NCI-H2196 (cell line): ENCODE data around the gene ANO8.
"Not testable (repeated sequence)": the region's sequence is repeated elsewhere in the genome, so short reads cannot be mapped to it uniquely, and the experiment has no call there.

Source experiments
- DNase-seq: peaks from one replicate; lab custom pipeline; 2025; ENCODE audit not compliant: unreplicated experiment; lab: John Stamatoyannopoulos, UW

ANO8 gene

DNA sequence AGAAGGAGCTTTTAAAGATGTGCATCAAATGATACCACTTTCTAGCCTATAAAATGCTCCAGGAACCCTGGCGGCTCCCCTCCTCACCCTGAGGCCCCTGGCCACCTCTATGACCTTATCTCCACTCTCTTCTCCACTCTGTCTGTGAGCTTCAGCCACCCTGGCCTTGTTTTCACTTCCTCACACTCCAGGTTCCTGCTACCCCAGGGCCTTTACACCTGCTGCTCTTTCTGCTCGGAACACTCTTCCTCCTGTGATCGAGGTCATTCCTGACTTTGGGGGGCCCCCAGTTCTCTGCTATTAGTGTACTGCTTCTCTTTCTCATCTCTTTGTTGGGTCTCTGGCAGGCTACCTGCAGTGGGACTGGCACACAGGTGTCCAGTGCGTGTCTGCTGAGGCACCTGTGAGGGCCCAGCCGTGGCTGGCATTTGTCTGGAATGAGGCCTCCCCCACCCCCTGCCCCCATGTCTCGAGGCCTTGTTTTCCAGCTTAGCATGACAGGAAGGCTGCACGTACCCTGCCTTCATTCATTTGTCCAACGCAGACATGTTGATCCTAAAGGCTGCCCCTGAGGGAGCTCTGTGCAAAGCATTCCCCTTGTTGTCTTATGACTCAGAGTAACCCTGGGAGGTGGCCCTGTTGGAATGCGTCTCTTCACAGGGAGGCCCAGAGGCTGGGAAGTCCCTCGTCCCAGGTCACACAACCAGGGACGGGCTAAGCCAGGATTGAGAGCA is 23.0 kb downstream of the ANO8 start:
- no peak for DNase-seq

DNA sequence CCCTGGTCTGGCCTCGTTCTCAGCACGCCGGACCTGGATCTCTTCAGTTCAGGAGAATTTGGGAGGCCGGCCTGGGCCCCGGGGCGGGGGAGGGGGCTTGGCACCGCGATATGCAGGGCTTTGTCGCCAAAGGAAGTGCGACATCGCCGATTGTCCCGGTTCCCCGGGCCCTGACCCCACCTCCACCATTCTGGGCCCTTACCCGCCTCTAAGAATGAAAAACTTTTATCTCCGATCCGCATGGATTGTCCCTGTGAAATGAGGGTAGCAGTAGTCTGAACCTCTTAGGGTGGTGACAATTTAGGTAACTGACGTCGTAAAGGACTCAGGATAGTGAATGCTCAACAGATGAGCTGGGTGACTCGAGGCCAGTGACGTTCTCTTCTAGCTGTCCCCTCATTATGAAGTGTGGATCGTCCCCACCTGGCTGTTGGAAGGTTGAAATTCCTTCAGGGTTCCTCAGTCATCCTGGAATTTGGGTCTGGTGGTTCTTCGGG is 24.6 kb downstream of the ANO8 start:
- no peak for DNase-seq

DNA sequence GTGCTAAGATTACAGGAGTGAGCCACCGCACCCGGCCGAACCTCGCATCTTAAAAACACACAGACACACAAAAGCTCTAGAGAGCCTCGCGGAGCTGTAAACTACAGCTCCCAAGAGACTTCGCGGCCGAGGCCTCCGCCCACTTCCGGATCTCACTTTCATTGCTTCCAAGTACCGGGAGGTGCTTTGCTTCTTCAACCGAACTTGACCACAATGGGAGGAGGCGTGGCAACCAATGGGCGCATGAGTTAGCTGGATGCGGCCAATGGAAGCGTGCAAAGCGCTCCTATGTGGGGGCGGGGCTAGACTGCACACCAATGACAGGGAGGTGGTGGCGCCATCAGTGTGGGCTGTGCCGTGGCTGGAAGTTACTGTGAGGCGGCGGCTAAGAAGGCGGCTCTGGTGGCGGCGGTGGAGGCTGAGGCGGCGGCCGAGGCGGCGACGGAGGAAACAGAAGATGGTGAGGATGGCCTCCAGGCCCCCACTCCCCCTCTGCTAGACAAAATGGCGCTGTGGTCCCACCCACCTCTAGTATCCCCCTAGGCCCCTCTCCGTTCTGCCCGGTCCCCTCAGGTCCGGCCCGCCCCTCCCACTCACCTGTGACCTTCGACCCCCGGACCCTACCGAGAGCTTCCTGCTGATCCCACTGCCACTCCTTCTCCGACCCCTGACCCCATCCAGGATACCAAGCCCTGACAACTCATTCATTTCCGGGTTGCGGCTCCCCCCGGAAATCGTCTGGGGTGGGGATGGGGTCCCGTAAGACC is 25.3 kb downstream of the ANO8 start, which contains the start of gene DDA1:
TSS of gene DDA1 (plus strand) at position 366 of the 767 bp plus-strand sequence. CDS start at position 458, 92 bp downstream.
- peak; percentile 99 for DNase-seq

DNA sequence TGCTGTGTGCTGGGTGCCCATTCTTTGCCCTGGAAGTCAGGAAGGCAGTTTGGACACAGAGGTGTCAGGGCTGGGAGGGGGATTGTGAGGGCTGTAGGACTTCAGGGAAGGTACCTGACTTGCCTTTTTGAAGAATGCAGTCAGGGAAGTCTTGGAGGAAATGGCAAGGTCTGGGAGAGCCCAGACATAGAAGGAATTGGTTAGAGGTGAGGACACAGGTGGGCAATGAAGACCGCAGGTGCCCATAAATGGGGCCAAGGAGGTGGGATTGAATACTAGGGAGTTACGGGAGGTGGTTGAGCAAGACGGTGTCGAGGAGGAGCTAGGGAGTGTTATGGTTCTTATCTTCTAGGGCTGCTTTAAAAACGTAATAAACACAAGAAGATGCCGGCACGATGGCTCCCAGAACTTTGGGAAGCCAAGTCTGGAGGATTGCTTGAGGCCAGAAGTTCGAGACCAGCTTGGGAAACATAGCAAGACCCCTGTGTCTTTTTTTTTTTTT is 26.7 kb downstream of the ANO8 start:
- no peak for DNase-seq

DNA sequence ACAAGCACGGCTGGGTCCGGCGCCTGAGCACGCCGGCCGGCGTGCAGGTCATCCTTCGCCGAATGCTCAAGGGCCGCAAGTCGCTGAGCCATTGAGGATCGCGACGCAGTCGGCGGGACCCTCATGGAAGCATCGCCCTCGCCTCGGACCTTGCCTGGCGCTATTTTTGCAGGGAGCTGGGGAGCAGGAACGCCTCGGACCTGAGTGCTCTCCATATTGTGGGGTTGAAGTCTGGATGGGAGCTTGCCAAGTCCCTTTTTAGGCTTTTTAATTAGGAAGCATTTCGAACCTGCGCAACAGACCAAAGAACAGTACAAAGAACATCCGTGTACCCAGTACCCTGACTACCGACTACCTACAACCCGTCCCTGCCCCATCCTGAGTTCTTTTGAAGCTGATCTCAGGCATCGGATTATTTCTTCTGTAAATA is 28.4 kb downstream of the ANO8 start:
- DNase-seq, result no peak

DNA sequence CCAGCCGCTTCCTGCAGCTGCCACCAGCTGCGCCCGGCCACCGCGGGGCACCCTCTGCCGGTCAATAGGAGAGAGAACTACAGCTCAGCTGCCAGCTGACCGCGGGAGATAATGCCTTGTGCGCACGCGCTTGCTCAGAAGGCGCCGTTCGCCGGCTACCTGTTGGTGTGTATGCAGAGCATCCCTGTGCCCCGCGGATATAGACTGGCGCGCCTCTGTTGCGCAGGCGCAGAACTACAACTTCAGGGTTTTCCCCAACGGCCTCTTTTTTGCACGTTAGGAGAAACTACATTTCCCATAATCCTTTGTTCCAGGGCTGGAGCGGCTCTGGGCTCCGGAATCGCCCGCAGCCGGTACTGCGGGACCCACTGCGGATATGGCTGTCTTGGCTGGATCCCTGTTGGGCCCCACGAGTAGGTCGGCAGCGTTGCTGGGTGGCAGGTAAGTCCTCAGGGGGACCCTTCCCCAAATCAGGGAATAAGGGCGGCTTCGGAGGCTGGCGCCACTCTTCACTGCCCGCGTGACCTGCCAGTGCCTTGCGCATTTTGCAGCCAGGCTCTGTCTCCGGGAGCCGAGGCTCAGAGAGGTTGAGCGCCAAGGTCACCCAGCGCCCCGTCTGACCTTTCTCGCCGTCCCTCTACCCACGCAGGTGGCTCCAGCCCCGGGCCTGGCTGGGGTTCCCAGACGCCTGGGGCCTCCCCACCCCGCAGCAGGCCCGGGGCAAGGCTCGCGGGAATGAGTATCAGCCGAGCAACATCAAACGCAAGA is 29.0 kb downstream of the ANO8 start, which contains the start of gene MRPL34:
TSS of gene MRPL34 (plus strand) at position 356 of the 768 bp plus-strand sequence. CDS start at position 377, 21 bp downstream.
- DNase-seq, result peak; percentile 99

DNA sequence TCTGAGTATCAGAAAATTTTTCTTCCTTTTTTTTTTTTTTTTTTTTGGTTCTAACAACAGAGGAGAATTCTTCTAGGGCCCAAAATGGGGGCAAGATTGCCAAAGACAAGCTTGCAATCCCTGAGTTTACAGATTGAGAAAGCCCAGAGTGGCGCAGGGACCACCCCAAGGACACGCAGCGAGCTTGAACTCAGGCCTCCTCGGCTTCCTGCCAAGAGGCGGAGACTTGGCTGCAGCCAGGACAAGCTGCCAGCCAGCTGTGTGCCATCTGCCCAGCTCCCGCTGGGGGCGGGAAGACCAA is 29.5 kb downstream of the ANO8 start:
- DNase-seq, result no peak

DNA sequence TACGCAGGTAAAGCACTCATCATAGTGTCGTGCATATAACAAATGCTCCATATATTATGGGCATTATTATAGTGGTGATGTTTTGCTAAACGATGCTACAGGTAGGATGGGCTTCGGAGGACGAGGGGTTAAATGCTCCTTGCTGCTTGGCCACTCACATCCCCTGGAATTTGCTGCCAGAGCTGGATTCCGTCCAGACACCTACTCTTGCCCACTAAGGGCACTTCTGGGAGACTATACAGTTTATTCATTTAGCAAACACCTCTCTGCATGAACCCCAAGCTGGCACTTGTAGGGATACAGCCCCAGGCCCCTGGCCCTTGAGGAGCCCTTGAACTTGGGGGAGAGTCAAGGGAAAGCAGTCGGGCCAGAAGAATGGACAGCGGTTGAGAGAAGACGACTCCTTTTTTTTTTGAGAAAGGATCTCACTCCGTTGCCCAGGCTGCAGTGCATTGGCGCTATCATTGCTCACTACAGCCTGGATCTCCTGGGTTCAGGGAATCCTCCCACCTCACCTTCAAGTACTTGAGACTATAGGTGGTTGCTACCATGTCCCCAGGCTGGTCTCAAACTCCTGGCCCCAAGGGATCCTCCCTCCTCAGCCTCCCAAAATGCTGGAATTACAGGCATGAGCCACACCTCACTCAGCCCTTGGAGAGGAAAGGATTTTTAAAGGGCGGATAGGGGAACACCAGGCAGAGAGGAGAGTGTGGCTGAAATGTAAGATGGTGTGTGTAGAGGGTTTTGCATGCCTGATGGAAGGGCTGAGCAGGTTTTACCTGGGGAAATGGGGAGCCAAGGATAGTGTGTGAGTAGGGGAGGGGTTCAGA is 30.1 kb downstream of the ANO8 start:
- no peak for DNase-seq

DNA sequence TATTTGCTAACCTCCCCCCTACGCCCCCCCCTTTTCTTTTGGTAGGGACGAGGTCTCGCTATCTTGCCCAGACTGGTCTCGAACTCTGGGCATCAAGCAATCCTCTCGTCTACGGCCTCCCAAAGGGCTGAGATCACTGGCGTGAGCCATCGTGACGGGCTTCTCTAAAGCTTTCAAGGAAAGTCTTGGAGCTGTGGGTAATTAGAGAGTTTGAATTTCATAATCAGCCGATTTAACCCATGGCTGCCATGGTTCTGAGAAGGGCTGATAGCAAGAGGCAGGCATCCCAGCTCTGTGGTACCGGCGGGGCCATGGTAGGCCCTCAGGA is 30.8 kb downstream of the ANO8 start:
- peak; percentile 26 for DNase-seq

DNA sequence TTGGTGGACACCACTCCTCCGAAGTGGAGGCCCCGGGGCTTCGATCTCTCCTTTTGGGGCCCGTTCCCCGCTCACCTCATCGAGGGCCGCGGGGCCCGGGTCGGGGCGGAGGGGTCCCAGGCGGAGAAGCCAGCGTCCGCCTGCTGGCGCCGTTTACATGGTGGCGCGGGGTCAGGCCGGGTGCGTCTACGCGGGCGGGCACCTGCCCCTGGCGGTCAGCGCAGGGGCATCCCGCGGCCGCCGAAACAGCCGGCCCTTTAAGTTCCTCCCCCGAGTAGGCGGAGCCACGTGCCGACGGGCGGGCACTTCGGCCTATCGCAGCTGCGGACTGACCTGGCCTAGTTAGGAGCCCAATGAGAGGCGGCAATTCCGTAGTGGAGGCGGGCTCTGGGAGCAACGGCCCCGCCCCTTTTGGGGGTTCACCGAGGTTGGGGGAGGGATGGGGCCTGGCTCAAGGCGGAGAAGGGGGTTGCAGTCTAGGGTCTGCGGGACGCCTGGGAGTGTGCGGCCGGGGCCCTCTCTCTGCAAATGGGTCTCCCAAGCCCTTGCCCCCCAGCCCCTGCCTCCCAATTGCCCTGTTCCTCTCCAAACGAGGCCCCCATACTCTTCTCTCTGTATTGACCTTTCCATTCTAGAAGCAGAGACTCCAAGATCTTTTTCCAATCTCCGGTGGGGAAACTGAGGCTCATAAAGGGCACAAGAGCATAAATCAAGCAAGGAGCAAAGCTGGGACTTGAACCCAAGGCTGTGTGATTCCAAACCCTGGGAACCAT is 31.3 kb downstream of the ANO8 start, which contains the start of gene ABHD8:
TSS of gene ABHD8 (minus strand) at position 259 of the 773 bp plus-strand sequence. CDS start 1,809 bp downstream, outside the sequence.
- DNase-seq, result peak; percentile 98

DNA sequence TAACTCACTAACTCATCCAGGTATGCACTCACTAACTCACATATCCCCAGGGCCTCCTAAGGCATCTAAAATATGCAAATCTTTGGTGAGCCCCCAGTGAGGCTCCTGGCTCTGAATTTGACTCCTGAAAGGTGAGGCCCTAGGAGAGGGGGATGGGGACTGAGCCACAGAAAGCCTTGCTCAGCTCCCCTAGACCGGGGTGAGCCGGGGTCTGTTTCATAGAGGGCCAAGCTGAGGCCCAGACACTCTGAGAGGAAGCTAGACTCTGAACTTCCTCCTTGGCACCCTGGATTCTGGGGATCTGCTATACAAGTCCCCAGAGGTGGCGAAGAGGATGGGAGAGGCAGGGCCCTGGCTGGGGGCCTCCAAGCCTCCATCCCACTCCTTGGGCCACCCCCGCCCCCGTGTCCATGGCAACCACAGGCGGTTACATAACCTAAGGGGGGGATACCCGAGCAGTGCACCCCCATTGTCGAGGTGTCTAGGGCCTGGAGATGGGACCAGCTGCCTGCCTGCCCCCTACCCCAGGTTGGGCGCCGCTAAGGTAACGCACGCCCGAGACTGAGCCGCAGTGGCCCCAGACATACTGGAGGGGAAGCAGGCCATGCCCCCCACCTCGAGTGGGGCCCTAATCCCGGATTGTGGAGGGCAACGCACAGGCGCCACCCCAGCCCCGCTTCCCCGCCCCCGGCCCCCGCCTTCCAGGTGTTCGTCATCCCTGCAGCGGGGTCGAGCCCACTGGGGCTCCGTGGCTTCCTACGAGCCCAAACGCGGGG is 32.1 kb downstream of the ANO8 start:
- no peak for DNase-seq

DNA sequence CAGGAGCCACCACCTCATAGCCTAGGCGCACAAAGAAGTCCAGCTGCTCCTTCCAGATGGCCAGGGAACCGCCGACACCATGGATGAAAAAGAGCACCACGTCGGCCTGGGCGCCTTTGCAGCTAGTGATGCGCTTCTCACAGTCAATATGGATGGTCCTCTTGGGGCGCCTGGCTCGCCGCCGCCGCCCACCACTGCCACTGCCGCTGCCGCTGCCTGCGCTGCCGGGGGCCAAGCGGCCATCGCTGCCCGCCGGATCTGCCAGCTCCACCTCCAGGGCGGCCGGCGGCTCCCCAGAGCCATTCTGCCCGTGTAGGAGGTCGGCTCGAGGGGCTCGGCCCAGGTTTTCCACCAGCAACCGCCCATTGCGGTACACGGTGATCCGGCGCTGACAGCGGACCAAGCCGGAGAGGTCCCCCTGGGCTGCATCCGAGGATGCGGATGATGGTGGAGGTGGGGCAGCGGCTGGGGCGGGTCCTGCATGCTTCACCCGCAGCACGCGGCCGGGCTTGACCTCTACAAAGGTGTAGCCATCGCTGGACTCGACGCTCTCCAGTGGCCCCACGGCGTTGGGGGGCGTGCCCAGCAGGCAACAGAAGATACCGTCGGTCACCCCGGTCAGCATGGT is 33.5 kb downstream of the ANO8 start:
- DNase-seq, result no peak

DNA sequence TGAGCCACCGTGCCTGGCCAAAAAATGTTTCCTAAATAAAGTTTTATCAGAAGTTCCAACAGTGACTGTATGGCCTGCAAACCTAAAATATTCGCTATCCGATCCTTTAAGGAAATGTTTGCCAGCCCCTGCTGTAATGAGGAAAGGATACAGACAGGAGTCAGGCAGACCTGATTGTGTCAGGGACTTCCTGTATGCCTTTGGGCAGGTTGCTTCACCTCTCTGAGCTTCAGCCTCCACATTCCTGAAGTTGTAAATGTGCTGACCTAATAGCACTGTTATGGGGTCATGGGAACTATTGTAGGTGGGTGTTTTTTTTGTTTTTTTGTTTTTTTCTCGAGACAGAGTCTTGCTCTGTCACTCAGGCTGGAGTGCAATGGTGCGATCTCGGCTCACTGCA is 37.7 kb downstream of the ANO8 start:
- no peak for DNase-seq

DNA sequence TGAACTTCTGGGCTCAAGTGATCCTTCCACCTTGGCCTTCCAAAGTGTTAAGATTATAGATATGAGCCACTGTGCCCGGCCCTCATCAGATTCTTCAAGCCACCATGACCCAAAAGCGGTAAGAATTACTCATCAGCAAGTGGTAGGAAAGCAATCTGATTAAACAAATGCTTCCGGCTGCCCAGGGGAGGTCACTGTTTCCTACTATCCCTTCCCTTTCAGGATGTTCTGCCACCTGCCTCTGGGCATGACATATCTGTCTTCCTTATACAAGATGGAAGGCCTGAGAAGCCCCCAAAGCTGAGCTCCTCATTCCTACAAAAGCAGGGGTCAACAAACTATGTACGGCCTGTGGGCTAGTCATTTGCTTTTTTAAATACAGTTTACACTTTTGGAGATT is 38.4 kb downstream of the ANO8 start:
- DNase-seq, result peak; percentile 53

DNA sequence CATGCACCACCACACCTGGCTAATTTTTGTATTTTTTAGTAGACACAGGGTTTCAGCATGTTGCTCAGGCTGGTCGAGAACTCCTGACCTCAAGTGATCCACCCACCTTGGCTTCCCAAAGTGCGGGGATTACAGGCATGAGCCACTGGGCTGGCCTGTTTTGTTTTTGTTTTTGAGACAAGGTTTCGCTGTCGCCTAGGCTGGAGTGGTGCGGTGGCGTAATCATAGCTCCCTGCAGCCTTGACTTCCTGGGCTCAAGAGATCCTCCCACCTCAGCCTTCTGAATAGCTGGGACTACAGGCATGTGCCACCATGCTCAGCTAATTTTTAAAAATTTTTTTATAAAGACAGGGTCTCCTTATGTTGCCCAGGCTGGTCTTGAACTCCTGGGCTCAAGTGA is 39.1 kb downstream of the ANO8 start:
- DNase-seq, result not testable (repeated sequence)

DNA sequence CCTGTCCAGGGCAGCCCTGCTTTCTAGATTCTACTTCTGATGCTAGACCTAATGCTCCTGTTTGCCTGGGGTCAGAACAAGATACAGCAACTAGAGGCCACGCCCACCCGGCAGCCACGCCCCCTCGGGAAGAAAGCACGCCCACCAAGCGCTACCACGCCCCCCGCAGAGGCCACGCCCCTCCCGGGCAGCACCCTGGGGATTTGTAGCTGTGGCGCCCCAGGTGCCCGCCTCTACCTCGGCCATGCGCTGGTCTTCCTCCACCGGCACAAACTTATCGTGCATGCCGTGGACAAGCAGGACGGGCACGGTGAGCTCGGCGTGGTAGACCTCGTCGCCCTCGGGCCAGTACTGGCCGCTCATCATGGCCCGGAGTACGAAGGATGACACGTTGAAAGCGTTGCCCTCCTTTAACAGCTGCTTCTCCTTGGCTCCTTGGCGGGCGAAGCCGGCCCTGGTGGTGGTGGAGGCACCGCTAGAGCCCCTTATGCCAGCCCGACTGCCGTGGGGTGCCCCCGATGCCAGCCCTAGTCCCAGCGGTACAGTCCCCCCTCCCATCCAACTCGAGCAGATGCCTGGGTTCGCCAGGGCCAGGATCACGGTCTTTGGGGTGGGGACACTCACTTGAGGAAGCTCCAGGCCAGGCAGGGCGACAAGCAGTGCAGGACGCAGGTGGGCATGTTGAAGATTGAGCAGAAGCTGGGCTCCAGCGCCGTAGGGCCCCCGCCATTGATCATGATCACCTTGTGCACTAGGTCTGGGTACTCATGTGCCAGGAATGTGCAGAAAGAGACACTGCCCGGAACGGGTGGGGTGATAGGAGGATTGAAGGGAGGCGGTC is 40.4 kb downstream of the ANO8 start:
- DNase-seq, result peak; percentile 18

DNA sequence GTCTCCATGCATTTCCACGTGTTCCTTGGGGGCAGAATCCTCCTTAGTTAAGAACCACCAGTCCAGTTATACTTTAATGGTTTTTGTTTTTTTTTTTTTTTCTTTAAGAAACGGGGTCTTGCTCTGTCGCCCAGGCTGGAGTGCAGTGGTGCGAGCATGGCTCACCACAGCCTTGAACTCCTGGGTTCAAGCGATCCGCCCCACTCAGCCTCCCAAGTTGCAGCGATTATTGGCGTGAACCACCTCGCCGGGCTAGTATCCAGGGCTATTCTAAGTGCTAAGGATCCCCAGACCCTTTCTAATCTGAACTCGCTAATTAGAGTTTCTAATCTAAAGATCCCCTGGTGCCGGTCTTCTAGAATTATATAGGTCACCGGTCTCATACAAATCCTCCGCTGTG is 41.0 kb downstream of the ANO8 start:
- no peak for DNase-seq
